Posterior vena cava (tissue), 2 donors: ENCODE measurements around the gene CEP164. TPM values are rescaled to one million over a fixed set of nuclear protein-coding genes. Genes with fewer than 3 reads are reported as not detected.
"Not testable (repeated sequence)": the region's sequence is repeated elsewhere in the genome, so short reads cannot be mapped to it uniquely, and the experiment has no call there.

Source experiments
- DNase-seq: peaks from one replicate; pipeline ENCODE4 v3.0.0-alpha.2; 2020; ENCODE audit warnings: low spot score
- intact Hi-C, 2 donors: fragments of 100-400 bp; cut with DNase I; formaldehyde crosslinking; loops; one replicate each; pipeline versions ENCODE4 v1.14.1 to v1.14.2; 2022 to 2023
- total RNA-seq, 2 donors: library from RNA; stranded (reverse); fragmentation: NEBNext Ultra II Directional; extraction: Animal tissue kit (Norgen Biotek cat#: 25700); gene quantifications; one replicate each; pipeline ENCODE4 v1.2.1, GENCODE V29; 2021
- donor health status: DM: yes; HTN: yes; CAD: no.
- donor health status: DM: yes; HTN: yes; CAD: no.

Gene CEP164
- total RNA-seq, 2 donors from 2014 or later: 23.1 to 28.2 TPM

DNA sequence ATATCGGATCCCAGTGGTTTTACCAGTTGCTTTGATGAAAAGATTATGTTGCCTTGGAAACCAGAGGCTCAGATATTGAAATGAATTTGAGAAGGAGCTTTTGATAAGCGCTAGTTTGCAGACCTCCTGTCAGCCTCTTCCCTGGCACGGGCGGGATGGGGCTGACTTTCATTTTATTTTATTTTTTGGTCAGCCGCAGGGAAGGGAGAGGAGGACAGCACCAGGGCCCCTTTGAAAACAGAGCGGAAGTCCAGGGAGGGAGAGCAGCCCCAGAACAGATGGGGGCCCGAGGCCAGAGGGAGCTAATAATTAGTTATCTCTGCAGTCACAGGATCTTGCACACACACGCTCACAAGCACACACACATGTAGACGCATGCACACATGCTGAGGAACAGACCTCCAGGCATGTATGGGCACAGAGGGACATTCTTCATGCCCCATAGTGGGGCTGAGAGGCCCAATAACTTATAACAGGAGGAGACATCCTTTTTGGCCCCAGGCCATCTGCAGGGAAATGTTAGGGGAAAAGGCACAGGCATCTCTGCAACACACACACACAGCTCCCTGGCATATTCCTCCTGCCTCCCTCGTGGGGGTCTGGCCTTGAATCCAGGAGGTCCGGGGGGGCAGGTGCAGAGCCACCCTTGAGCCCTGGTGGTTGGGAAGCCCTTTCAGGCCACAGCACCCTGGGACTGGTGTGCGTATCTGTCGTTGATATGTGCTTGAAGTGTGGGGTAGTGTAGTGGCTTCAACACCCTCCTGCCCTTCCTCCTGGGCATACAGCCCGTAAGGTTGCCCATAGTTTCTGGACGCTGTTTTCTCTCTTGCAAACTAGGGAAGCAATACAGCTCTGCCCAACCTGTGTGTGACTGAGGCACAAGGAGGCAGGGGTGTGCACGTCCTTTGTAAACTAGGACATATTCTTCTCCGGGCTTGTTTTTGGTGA is 117.3 kb downstream of the CEP164 start:
- DNase-seq: no peak
- intact Hi-C loops: loop anchor here (5.0 to 10.0 kb wide), 2 partner anchors 360 to 372 kb away; no protein-coding TSS in a partner anchor

DNA sequence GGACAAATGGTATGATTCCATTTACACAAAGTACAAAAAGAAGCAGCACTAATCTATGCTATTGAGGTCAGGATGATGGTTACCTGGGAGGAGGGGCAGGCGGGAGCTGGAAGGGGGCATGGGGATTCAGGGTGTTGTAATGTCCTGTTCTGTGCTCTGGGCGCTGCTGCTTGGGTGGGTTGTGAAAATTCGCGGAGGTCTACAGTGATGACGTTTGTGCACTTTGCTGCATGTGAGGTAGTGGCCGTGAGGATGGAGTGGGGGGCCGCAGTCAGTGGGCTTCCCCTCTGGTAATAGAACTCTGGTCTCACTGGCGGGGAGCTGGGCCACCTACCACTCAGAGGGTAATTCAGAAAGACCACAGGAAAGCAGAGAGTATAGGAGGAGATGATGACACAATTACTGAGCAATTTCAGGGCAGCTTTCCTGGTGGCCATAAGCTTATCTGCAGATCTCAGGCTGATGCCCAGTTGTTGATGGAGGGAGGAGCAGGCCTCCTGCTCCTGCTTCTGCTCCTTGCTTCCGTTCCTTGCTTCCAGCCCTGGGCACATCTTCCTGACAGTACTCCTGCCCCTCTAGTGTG is 121.5 kb downstream of the CEP164 start:
- no peak for DNase-seq
- intact Hi-C loops: loop anchor here in 1 of 2 donors (10.0 kb wide), 1 partner anchor 356 kb away; no protein-coding TSS in a partner anchor

DNA sequence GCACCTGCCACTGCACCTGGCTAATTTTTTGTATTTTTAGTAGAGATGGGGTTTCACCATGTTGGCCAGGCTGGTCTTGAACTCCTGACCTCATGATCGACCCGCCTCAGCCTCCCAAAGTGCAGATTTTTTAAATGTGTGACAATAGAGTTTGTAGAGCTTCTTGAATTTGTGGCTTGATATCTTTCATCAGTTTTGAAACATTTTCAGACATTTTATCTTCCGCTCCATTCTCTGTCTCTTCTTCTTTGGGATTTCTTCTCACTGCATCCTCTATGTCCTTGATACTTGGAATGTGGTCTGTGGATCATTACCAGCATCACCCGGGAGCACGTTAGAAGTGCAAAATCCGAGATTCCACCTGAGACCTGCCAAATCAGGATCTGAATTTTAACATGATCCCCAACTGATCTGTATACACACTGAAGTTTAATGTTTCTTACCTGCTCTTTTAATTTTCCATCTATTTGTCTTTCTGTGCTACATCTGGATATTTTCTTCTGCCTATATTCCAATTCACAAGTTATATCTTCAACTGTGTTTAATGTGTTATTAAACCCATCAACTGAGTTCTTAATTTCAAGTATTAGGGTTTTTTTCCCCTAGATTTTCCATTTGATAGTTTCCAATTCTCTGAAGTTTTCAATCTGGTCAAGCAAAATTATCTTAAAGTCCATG is 126.4 kb downstream of the CEP164 start:
- DNase-seq: no peak
- intact Hi-C loops: no loop called here

DNA sequence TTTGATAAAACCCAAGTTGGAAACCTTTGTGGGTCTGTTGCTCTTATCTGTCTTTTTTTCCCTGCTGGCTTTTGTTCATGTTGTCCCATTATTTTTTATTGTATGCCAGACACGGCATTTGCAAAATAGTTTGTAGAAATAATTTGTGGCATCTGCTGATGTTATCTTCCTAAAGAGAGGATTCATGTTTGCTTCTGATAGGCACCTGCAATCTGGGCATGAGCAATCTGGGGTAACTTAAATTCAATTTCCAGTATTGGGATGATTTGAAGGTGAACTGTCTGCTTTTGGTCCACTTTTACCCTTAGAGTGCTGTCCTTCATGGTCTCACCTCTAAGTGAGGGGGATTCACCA is 126.9 kb downstream of the CEP164 start:
- no peak for DNase-seq
- intact Hi-C loops: no loop called here

DNA sequence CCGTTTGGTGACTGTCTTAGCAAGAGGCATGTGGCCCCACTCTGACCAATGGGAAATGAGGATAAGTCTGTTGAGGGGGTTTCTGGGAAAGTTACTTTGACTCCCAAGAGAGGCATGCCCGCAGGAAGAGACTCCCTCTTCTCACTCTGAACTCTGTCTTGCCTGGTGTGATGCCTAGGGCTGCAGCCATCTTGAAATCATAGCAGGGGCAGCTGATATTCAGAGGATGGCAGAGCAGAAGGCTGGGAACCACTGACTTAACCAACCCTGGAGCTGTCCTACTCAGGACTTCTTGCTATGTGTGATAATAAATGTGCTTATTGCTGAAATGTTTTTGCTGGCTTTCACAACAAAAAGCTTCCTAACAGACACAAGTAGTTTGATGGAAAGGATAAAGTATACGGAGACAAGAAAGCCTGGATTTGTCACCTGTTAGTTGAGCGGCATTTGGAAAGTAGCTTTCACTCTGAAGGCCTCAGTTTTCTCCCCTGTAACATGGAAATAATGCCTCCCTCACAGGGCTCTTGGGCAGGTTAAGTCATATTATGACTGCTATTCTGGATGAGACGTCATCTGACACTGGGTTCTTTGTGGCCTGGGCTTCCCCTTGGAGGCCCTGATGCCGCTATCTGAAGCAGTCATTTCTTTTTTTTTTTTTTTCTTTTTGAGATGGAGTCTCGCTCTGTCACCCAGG is 128.5 kb downstream of the CEP164 start:
- intact Hi-C loops: no loop called here
- DNase-seq: no peak

DNA sequence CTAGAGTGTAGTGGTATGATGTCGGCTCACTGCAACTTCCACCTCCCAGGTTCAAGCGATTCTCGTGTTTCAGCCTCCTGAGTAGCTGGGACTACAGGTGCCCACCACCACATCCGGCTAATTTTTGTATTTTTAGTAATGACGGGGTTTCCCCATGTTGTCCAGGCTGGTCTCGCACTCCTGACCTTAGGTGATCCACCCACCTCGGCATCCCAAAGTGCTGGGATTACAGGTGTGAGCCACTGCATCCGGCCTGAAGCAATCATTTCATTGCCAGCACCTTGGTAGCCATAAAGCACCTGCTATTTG is 129.0 kb downstream of the CEP164 start:
- DNase-seq, intact Hi-C loops: not testable (repeated sequence)

DNA sequence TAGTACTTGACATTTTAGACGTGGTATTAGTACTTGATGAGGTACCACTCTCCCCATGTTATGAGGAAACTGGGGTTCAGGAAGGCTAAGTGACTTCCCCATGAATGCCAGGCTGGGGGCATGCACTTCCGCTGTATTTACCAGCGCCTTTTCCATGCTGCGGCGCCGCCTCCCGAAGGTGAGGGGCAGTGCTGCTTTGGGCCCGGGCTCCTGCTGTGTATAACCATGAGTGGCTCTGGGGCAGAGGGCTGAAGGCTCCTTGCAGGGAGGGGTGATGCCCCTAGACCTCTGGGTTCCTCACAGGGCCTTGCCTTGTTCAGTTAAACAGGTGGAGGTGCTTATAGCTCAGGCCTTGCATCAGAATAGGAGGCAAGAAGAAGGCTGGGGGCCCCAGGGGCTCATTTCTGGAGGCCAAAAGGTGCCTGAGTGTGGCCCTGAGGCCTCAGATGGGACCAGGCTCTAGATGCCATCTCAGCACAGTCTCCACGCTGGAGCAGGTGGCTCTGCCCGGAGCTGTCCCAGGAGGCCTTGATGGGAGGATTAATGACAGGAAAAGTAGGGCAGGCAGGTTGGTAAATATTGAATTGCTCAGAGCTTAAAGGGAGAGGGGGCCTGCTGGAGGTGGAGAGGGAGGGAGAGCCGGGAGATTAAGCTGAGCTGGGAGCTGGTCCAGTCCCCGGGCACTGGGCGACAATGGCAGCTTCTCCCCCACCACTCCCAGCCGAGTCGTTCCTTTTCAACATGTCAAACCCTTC is 129.6 kb downstream of the CEP164 start:
- intact Hi-C loops: no loop called here
- no peak for DNase-seq

DNA sequence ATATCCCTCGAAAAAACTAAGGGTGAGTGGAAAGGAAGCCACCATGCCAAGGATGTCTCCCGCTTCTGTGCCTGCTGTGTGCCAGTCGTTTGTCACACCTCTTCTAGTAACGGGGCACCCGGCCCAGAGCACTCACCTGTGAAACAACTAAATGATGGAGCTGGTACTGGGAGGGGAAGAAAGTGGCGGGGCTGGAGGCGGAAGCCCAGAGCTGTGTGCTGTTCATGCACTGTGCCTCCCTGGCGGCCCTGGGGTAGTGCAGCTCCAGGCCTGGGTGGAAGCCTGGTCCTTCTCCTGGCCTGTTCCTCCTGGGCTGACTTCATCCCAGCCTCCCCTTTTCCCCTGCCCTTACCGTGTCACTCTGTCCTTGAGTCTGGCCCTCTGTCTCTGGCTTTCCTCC is 130.2 kb downstream of the CEP164 start:
- intact Hi-C loops: no loop called here
- DNase-seq: no peak

DNA sequence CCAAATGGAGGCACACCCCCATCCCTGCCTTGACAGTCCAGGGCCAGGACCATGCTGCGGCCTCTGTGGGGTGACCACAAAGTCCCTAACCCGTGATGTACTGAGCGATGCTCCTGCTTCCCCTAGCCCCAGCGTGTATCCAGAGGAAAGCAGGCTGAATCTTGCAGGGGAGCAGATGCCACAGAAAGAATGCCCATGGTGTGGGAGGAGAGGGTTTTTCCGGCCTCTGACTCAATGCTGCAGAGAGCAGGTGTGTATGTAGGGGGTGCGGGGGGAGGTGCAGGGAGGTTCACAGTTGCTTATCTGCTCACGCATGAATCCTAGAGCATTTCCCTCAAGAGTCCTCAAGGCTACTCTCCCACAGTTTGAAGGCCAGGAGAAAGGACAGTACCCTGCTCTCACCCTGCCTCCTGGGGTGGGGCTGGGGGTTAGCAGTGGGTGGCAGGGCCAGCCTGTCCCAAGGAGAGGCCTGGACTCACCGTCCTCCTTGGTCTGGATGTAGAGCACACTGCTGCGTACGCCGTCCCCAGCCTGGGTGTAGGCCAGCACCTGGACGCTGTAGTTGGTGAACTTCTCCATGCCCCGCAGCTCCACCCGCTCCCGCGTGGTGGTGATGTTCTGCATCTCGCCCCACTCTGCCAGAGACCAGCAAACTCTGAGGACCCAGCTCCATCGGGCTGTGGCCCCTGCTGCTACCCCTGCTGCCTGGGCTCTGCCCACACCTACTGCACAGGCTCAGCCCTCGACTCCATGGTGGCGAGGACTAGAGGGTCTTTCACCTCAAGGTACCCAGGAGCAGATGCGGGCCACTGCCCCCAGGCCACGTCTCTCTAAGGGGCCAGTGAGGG is 130.8 kb downstream of the CEP164 start:
- intact Hi-C loops: no loop called here
- DNase-seq: no peak

DNA sequence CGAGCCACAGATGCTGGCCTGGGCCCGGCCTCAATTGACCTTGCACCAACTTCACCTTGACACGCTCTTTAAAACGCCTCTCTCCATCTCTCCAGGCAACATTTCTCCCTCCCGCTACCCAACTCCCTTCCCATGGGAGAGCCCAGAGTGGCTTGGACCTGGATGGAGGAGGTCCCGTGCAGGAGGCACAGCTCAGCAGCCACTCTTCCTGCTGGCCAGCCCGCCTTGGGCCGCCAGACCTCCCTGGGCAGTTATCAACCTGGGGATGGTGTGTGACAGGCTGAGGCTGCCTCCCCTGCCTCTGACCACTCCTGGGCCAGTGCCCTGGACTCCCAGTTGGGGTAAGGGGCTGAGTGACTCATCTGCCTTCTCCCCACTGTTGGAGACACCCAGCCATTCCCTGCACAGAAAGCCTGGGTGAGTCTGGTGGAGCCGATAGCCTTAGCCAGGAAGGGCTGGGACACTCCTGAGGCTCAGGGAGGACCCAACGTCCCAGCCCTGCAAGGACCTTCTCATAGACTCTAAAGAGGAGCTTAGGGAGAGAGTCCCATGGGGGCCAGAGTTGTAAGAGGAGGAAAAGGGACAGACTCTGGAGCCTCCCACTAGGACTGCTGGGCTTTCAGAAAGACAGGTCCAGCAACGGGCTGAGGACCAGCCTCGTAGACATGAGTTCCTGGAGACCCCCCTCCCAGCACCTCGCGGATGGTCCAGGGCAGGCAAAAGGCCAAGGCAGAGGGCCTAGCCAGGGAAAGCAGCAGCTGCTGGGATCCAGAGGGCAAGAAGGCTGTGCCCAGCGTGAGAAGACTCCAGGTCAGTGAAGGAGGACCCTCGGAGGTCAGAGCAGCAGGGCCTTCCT is 131.7 kb downstream of the CEP164 start:
- DNase-seq: no peak
- intact Hi-C loops: no loop called here

DNA sequence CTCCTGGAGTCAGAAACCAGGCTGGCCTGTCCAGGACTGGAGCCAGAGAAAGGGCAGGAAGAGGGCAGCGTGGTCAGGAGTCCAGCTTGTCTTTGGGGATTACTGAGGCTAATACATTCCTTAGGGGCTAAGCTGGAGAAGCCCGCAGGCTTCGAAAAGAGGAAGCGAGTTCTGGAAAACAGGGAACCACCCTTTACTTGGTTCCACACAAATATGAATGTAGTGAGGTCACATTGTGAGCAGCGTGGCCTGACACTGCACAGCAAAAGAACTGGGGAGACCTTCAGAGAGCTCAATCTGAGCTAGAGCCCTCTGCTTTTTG is 132.3 kb downstream of the CEP164 start:
- intact Hi-C loops: loop anchor here in 1 of 2 donors (10.0 kb wide), 1 partner anchor 1345 kb away; no protein-coding TSS in a partner anchor
- no peak for DNase-seq

DNA sequence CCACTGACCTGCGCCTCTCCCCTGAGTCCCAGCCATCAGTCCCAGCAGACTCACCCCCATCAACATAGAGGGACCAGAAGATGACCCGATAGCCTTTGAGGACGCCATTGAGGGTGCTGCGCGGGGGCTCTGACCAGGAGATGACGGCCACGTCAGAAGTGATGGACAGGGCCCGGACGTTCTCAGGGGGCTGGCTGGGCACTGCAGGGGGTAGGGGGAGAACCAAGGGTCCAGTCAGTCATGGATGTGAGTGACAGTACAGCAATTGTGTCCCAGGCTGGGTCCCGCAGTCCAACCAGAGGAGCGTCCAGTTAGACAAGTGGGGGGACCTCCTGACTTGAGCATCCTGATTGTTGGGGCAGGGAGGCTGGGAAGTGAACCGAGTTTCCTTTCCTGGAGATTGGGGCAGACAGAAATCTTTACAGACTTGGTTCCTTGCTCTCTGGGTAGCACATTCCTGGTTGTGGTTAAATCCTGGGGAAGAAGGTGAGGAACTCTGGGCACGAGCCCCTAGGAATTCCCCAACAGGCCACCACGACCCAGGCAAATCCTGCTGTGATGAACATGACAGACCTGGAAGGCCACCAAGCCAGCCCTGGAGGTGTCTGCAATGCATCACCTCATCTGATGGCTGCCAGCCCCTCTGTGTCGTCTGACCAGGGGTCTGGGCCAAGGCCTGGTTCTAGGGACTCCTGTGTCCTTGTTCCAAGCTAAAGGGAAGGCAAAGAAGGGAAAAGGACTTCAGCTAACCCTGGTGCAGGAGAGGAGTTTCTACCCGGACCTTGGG is 133.9 kb downstream of the CEP164 start:
- DNase-seq: no peak
- intact Hi-C loops: loop anchor here in 1 of 2 donors (10.0 kb wide), 1 partner anchor 1347 kb away; no protein-coding TSS in a partner anchor

DNA sequence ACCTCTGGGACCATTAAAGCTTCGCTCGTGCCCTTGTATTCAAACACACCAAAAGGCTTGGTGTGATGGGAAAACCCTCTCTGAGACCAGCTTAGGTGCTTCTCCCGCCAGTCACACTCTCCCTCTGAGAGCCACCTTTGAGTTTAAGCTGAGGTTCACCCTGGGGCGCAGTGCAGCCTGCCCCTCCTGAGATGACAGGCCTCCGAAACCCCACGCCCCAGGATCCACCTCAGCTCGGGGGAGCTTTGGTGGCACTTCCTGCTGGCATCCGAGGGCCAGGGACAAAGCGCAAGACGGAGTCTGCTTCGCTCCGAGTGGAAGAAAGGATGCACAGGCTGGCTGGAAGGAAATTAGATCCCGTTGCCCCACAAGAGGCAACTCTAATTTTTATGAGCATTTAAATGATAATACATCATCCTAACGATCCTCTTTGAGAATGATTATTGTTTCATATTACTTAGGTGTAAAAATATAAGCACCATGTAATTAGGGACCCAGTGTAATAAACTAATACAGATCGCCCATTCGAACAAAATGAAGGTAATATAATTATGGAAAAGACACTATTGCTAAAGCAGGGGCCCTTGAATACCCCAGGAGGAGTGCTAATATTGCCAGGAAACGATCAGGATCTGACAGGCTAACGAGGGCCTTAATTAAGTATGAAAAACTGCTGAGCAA is 134.7 kb downstream of the CEP164 start:
- DNase-seq: no peak
- intact Hi-C loops: loop anchor here in 1 of 2 donors (10.0 kb wide), 1 partner anchor 1348 kb away; no protein-coding TSS in a partner anchor

DNA sequence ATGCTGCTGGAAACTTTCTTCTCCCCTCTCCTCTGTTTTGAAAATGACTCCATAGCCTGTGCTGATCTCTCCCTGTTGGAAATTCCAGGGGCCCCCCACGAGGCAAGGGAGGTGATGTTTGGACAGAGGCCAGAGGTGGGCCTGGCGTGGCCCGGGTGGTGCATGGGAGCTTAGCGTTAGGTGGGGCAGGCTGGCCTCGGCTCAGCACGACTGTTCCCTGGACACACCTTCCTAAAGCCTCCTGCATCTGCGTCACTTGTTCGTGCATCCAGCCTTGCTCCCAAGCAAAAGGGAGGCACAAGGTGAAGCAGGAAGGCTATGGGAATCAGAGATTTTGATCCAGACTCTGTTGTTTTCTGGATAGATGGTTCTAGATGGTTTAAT is 135.2 kb downstream of the CEP164 start:
- peak; percentile 61 for DNase-seq
- intact Hi-C loops: loop anchor here in 1 of 2 donors (10.0 kb wide), 1 partner anchor 1348 kb away; no protein-coding TSS in a partner anchor
